HG03196 (cell line): ENCODE measurements around the gene PLEKHM1.
"Not testable (repeated sequence)": the region's sequence is repeated elsewhere in the genome, so short reads cannot be mapped to it uniquely, and the experiment has no call there.

Experiments
- ATAC-seq: cut with Tn5 transposase; IDR thresholded peaks from one replicate; pipeline ENCODE4 v1.9.1; 2021; ENCODE audit not compliant: unreplicated experiment

The PLEKHM1 gene

DNA sequence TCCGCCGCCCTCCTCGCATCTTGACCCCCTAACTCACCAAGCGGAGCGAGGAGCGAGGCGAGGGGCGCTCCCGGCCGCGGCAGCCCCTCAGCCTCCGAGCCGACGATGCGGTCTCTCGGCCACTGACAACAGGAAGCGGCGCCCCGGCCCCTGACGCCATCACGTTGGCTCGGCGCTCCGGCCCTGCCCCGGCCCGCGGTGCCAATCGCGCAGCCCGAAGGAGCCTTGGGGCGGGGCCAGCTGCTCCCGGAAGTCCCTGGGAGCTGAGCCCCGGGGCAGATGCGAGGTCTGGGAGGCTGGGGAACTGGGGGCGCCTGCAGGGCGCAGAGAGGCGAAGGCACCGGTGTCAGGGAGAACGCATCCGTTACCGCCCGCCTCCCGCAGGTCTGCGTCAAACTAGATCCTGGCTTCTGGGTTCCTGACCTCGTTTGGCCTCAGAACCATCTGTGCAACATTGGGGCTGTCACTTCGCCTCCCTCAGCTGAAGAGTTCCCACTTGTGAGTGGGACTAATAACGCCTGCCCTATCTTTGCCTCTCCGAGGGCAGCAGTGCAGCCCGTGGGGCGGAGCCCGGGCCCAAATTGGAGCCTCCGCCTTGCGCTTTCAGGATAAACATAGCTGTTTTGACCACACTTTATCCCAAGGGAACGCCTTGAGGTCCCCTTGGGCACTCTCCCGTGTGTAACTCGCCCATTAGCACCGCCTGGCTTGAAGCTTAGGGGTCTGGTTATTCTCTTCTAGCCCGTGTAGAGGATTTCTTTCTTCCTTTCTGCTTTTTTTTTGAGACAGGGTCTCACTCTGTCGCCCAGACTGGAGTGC is at the start of gene PLEKHM1:
Gene PLEKHM1, minus strand, starts transcription at position 107 of the 819 bp plus-strand sequence. CDS start 8,237 bp downstream, outside the sequence.
- peak; percentile 94 for ATAC-seq

DNA sequence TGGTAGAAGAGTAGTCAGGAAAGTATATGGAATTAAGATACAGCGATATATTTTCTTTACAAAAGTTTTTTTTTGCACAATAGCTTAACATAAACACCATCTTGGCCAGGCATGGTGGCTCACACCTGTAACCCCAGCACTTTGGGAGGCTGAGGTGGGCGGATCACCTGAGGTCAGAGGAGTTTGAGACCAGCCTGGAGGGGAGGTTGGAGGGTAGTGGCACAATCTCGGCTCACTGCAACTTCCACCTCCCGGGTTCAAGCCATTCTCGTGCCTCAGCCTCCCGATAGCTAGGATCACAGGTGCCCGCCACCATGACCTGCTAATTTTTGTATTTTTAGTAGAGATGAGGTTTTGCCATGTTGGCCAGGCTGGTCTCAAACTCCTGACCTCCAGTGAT is 47.6 kb upstream of the PLEKHM1 start:
- ATAC-seq = not testable (repeated sequence)

DNA sequence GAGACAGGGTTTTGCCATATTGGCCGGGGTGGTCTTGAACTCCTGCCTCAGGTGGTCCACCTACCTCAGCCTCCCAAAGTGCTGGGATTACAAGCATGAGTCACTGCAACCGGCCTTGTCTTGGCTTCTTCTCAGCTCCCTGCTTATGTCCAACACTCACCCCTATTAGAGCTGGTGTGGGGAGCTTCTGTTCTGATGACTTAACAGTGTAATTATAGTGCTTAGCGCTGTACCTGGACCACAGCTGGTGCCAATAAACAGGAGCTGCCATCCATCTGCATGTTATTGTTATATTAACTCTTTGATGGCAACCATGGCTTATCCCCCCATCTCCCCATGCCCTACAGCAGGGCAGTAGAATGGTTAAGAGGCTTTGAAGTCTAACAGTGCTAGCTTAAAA is 15.6 kb upstream of the PLEKHM1 start:
- not testable (repeated sequence) for ATAC-seq

DNA sequence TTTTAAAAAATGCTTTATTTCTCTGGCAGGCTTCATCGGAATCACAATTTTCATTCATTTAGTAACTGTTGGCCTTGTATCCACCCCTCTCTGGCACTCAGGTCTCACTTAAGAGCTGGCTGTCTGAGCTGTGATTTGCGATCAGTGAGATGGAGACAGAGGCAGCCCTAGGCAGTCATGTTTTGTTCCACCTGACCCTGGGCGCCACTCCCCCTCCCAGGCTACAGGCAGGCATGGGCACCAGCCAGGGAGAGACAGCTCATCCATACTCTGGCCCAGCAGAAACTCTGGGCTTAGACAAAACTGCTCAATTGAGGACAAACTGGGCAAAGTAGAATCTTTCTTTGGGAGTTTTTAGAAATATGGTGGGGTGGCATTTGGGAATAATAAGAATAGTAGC is 14.7 kb upstream of the PLEKHM1 start:
- ATAC-seq = not testable (repeated sequence)

DNA sequence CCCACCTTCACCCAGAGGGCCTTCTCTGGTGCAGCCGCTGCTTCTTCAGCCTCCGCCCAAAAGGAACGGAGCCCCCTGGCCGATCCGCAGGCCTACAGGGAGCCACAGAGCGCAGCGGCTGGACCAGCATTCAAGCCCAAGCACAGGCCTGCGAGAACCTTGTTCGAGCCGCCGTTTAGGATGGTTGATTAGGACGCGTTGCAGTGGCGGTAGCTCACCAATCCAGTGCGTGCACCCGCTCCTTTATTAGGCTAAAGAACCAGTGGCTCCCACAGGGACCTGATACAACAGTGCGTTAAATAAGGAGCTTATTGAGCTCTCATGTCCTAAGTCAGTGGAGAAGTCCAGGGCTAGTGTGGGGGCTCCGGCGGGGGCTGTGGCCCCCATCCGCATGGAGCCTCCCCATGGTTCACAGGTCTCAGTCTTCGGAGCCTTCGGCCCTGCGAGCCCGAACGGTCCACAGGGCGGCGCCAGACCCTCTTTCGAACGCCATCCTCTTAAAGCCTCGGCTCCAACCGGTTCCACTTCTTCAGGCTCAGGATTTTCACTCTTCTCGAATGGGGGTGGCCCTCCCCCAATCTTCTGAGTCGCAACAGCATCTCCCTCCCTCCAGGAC is 10.7 kb upstream of the PLEKHM1 start:
- not testable (repeated sequence) for ATAC-seq

DNA sequence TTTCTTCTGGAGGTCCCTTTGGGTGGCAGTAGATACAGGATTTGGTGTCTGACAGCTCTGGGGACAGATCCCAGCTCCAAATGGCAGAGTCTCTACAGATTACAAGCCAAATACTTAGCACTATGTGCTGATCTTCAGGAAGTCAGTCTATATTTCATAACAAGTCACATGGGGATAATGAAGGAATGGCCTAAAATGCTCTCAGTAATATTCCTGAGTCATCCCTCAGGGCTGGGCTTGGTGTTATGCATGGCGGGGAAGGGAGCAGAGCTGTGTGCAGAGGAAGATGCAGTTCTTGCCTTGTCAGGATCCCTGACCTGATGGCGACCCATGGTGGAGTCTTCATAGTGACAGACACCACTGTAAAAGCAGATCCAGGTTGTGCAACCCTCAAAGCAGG is 10.0 kb upstream of the PLEKHM1 start:
- not testable (repeated sequence) for ATAC-seq

DNA sequence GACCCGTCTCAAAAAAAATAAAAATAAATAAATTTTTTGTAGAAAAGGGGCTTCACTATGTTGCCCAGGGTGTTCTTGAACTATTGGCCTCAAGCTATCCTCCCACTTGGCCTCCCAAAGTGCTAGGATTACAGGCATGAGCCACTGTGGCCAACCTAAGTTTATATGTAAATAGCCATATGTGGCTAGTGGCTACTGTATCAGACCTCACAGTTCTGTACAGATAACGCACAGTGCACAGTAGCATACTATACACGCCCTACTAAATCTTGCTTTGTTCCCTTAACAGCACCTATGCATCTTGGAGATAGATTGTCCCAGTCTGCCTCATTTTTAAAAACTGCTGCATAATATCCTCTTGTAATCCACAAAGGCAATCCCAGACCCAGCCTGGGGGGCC is 8.7 kb upstream of the PLEKHM1 start:
- ATAC-seq = not testable (repeated sequence)

DNA sequence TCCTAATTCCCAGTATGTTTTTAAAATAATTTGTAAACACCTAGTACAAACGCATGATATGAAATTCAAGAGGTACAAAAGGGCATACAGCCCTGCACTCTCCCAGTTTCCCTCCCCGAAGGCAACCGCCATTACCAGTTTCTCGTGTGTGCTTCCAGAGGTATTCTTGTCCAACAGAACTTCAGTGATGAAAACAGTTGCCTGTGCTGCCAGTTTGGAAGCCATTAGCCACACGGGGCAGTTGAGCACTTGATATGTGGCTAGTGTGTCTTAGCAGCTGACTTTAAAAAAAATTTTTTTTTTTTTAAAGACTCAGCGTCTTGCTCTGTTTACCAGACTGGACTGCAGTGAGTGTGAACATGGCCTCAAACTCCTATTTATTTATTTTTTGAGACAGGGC is 7.9 kb upstream of the PLEKHM1 start:
- ATAC-seq = not testable (repeated sequence)

DNA sequence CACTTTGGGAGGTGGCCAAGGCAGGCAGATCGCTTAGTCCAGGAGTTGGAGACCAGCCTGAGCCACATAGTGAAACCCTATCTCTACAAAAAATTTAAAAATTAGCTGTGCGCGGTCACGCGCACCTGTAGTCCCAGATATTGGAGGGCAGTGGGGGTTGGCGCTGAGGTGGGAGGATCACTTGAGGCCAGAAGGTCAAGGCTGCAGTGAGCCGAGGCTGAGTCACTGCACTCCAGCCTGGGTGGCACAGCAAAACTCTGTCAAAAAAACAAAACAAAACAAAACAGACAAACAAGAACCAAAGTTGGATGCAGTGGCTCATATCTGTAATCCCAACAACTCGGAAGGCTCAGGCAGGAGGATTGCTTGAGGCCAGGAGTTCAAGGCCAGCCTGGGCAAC is 6.9 kb upstream of the PLEKHM1 start:
- ATAC-seq = not testable (repeated sequence)

DNA sequence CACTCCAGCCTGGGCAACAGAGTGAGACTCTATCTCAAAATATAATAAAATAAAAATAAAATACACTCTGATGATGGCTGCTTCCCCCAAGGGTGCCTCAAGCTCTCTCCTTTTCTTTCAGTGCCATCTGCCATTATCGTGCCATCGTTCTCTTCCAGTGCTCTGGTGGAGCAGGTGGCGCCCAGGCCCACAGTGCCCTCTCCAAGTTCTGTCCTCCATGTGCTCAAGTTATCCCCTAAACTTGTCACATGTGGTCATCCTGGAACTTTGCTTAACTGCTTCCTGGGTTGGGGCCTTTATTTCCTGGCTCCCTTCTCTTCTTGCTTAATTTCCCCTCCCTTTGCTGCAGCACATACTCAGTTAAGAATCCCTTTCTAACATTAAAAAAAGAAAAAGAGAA is 6.0 kb upstream of the PLEKHM1 start:
- not testable (repeated sequence) for ATAC-seq

DNA sequence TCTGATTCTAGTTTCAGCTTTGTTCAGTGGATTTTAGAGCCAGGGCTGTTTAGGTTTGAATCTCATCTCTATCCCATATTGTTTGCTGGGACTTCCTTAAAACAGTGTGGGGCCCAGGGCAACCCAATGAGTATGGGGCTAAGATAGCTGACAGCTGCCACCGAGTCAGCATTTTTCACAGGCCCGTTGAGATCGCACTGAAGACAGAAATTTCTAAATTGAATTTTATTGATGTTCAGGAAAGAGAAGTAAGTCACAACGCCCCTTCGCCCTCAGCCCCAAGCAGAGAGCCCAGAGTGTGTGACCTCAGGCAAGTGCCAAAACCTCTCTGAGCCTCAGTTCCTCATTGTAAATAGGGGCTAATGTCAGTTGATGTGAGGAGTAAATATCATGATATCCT is 4.0 kb upstream of the PLEKHM1 start:
- ATAC-seq = not testable (repeated sequence)

DNA sequence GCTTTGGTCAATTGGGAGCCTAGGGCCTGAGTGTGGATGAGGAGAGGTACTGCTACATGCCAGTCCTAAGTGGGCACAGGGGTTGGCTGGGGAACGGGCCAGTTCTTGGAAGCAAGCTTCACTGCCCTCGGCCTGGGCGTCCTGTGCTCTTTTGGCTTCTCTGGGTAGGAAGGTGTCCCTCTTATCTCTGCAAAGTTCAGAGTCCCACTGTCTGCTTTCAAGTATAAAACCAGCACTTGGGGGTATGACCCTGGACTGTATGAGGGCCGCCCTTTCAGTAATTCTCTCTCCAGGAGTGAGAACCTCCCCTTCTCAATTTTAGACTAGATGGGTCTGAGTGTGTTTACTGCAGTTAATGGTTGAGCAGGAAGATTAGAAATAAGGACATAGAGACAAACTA is 1.6 kb upstream of the PLEKHM1 start:
- not testable (repeated sequence) for ATAC-seq

DNA sequence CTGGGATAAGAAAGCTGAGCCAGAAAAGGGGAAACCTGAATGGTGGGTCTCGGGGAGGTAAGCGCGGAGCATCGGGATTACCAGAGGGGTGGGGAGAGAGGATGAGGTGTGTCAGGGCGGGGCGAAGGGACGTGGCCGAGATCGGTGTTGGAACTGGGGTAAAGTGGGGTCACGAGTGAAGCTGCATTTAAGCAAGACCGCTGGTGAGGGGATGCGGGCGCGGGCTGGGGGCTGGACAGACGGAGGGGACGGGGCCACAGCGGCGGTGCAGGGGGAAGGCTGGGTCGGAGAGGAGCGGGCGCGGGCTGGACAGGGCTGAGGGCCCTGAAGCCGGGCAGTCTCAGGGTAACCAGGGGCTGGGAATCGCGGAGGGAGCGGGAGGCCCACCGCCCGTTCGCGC is 323 bp downstream of the PLEKHM1 start:
- ATAC-seq = not testable (repeated sequence)

DNA sequence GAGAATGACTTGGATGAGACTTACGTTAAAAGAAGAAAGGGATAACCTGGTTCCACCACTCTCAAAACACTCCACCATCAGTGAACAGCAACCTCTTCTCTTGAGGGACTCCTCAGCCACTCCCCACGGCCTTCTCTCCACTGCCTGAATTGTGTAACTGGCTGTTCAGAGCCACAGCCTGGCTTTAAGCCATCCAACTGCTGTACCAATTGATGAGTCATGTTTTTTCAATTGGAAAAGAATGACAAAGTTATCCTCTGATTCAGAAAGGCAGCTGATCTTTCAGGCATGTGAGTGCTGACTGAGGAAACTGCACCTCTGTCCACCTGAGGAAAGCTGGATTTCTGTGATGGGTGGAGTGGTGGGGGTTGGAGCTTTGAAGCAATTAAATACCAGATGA is 2.8 kb downstream of the PLEKHM1 start:
- ATAC-seq = not testable (repeated sequence)

DNA sequence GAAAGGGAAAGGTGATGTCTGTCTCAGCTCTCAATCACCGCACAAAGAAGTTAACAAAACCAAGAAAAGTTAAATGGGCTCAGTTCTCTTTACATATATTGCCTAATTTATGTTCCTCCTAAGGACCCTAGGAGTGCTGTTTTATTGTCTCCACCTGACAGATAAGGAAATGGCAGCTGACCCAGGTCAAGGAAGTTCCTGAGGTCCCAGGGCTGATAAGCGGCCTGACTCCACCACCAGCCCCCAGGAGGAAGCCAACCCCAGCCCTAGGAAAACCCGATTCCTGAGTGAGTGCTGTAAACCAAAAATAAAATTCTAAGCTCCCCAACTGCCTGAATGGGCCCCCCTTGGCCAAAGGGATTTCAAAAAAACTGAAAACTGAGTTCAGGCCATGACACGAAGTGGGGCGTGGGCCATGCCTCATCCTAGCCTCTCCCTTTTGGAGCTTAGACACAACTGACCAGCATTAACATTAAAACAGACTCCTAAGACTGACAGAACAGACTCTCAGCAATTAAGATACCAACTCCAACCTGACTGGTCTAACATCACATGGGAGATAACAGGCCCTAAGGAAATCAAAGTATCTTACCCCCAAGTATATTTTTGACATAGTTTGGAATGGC is 6.8 kb downstream of the PLEKHM1 start:
- not testable (repeated sequence) for ATAC-seq

DNA sequence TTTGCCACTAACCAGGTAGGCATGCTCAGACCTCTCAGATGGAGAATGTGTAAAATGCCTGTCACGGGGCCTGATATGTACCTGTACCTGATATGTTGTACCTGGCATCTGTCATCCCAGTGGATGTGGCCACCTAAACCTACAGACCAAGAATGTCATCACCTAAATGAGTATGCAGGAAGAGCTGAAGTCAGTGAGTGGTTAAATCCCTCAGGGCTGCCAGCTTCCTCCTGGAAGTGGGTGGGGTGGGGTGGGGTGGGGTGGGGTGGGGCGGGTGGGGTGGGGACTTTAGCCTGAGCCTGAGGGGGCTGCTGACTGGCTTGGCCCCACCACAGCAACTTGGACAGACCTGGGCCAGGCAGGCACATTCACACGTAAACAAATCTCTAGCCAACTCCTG is 7.3 kb downstream of the PLEKHM1 start:
- not testable (repeated sequence) for ATAC-seq

DNA sequence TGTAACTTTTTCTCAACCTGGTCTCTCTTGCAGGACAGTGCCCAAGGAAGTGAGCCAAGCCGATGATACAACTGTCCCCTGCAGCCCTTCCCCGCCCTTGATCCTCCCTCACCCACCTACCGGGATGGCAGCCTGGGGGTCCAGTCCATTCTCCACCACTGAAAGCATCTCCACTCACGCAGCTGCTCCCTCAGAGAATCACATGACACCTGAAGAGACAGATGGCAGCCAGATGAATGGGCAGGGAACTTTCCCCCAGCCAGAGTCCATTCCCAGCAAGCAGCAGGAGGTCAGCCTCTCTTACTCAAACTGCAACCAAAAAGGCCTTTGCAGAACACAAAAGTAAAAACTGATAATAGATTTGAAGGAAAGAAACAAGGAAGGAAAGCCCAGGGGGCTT is 8.2 kb downstream of the PLEKHM1 start:
- ATAC-seq = not testable (repeated sequence)

DNA sequence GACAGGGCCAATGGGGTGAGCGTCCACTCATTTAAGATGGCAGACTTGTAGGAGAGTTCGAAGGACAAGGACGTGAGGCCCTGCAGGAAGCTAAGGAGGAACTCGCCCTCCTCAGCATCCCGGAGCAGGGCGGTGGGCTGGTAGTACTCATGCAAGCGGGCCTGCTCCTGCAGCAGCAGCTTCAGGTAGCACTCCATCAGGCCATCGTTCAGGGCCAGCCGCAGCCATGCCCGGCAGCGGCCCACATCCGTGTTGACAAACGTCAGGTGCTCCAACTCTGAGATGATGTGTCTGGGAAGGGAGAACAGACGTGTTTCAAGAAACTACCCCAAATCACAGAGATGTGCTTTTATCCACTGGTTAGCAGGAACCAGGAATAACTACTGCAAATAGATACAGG is 15.1 kb downstream of the PLEKHM1 start:
- not testable (repeated sequence) for ATAC-seq

DNA sequence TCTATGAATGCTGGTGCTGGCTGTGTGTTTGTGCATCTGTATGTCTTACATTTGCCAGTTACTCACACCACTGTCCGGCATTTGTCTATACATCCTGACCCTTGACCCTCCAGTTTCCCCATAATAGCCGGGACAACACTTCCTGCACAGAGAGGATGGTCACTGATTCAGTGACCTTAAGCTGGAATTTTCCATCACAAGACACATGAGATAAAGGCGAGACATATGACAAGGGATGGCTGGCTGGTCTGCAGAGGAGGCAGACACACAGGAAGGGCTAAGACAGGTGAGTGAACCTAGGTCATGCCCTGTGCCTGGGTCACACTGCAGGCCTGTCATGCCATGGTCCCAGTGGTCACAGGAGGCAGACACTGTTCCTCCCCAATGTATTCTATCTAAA is 18.3 kb downstream of the PLEKHM1 start:
- ATAC-seq = not testable (repeated sequence)

DNA sequence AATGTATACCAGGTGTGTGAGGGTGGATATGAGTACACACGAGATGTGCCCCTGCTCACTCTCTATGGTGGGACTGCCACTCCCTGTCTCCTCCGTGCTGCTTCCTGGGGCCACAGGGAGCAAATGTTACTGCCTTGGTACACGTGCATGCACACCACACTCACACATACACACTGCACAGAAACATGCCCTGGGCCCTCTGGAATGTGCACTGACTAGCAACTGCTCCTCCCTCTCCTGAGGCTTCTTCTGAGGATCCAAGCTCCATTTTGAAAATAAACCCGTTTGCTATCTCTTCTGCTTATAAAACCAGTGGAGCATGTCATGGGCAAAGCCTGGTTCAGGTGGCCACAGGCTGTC is 21.3 kb downstream of the PLEKHM1 start:
- ATAC-seq = not testable (repeated sequence)

DNA sequence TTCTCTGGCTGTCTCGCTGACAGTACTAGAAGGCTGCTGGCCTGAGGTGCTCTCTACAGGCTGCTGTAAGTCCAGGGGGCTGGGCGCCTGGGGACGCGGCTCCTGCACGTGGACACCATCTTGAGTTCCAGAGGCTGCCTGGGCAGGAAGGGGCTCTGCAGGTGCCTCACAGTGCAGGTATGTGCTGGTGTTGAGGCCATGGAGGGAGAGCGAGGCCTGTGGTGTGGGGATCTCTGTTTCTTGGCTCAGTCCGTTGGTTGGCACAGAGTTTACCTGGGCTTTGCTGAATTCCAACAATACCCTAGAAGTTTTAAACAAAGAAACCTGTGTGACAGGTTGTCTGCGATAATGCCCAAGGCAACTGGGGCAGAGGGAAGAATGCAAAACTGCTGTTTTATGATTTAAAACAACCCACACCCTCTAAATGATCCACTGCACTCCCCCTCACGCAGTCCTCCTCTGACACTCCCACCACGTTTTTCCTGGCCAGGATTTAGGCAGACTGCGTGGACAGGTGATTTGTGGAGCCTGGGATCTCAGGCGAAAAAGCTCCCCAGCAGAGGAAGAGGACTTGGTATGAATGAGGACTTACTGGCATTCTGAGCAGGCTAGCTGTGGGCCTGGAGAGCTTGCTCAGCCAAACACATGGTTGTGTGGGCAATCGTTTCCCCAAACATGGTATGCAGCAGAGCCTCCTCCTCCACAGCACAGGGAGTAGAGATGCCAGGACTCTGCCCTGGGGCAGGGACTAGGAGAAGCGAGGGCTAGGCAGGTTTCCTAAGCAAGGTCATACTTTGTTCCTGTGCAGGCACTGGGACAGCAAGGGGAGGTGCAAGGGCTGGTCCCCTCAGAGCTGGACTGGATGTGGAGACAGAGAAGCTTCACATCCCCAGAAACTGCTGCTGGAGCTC is 22.0 kb downstream of the PLEKHM1 start:
- not testable (repeated sequence) for ATAC-seq
